A549 (cell line): ENCODE data around the gene RALA.
"Not testable (repeated sequence)": the region's sequence is repeated elsewhere in the genome, so short reads cannot be mapped to it uniquely, and the experiment has no call there.

ENCODE experiments used
- JUN ChIP-seq, 2 experiments: fragments of >200 bp; sonication (Bioruptor Twin); formaldehyde crosslinking; IDR thresholded peaks; 2 replicates in 1 of 2; 3 replicates in 1 of 2; pipeline ENCODE4 v1.6.1; 2016 to 2017
- POLR2A ChIP-seq: IDR thresholded peaks from 2 replicates; pipeline ENCODE4 v1.6.1; 2012; ENCODE audit warnings: mild to moderate bottlenecking, low read length
- RNF2 ChIP-seq: fragments of 200-600 bp; sonication (generic); IDR thresholded peaks from 2 replicates; pipeline ENCODE4 v1.6.1; 2016; ENCODE audit warnings: low read depth, mild to moderate bottlenecking, antibody characterized with exemption, moderate library complexity, borderline replicate concordance
- TF ChIP-seq, protein P1 (sequence below): fragments of >200 bp; sonication (Bioruptor Twin); formaldehyde crosslinking; IDR thresholded peaks from 3 replicates; pipeline ENCODE4 v1.5.1; 2016

DNA sequence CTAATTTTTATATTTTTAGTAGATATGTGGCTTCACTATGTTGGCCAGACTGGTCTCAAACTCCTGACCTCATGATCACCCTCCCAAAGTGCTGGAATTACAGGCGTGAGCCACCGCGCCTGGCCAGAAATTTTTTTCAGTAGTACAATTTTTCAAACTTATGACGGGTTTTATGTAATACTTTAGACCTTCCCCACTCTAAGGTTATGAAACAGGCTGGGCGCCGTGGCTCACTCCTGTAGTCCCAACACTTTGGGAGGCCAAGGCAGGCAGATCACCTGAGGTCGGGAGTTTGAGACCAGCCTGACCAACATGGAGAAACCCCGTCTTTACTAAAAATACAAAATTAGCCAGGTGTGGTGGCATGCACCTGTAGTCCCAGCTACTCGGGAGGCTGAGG is 56.5 kb downstream of the RALA start:
- TF ChIP-seq JUN (IDR thresholded peaks at IDR 0.05); POLR2A; RNF2: not testable (repeated sequence)
- TF ChIP-seq, protein P1, sequence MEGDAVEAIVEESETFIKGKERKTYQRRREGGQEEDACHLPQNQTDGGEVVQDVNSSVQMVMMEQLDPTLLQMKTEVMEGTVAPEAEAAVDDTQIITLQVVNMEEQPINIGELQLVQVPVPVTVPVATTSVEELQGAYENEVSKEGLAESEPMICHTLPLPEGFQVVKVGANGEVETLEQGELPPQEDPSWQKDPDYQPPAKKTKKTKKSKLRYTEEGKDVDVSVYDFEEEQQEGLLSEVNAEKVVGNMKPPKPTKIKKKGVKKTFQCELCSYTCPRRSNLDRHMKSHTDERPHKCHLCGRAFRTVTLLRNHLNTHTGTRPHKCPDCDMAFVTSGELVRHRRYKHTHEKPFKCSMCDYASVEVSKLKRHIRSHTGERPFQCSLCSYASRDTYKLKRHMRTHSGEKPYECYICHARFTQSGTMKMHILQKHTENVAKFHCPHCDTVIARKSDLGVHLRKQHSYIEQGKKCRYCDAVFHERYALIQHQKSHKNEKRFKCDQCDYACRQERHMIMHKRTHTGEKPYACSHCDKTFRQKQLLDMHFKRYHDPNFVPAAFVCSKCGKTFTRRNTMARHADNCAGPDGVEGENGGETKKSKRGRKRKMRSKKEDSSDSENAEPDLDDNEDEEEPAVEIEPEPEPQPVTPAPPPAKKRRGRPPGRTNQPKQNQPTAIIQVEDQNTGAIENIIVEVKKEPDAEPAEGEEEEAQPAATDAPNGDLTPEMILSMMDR: not testable (repeated sequence)
